Activated T-cell treated with anti-CD3 and anti-CD28 coated beads for 24 hours (primary cell): Measurements from ENCODE around the gene FHOD3.

Experiments used
- DNase-seq: peaks from one replicate; pipeline ENCODE4 v3.0.0-alpha.2; 2020; ENCODE audit warnings: low read depth

Gene FHOD3

GRCh38 chr18:36296650-36297416 lies 680 bp upstream of the FHOD3 start:
- no peak for DNase-seq

GRCh38 chr18:36298126-36298741 lies 721 bp downstream of the FHOD3 start:
- DNase-seq: no peak

- no peak for DNase-seq
These were observed 1.5 kb downstream of the FHOD3 start for GRCh38 chr18:36299015-36299414.

- DNase-seq: no peak
These were observed 2.7 kb downstream of the FHOD3 start for GRCh38 chr18:36300211-36300610.

GRCh38 chr18:36301884-36302283 lies 4.4 kb downstream of the FHOD3 start:
- no peak for DNase-seq

GRCh38 chr18:36302676-36303075 lies 5.2 kb downstream of the FHOD3 start:
- DNase-seq: no peak

GRCh38 chr18:36303211-36303844 lies 5.8 kb downstream of the FHOD3 start:
- DNase-seq: no peak

- DNase-seq: no peak
These were observed 7.2 kb downstream of the FHOD3 start for GRCh38 chr18:36304723-36305122.

GRCh38 chr18:36305375-36305774 lies 7.9 kb downstream of the FHOD3 start:
- DNase-seq: no peak

- DNase-seq: no peak
These were observed 10.0 kb downstream of the FHOD3 start for GRCh38 chr18:36307513-36307912.

GRCh38 chr18:36308711-36309435 lies 11.4 kb downstream of the FHOD3 start:
- no peak for DNase-seq

- no peak for DNase-seq
These were observed 12.2 kb downstream of the FHOD3 start for GRCh38 chr18:36309436-36310391.

GRCh38 chr18:36311026-36311570 lies 13.6 kb downstream of the FHOD3 start:
- no peak for DNase-seq

- DNase-seq: no peak
These were observed 15.4 kb downstream of the FHOD3 start for GRCh38 chr18:36312806-36313395.

- DNase-seq: no peak
These were observed 16.6 kb downstream of the FHOD3 start for GRCh38 chr18:36314098-36314497.

GRCh38 chr18:36314754-36315153 lies 17.2 kb downstream of the FHOD3 start:
- no peak for DNase-seq

- no peak for DNase-seq
These were observed 18.2 kb downstream of the FHOD3 start for GRCh38 chr18:36315736-36316135.

- DNase-seq: no peak
These were observed 18.7 kb downstream of the FHOD3 start for GRCh38 chr18:36316246-36316645.

GRCh38 chr18:36321658-36322407 lies 24.3 kb downstream of the FHOD3 start:
- DNase-seq: no peak

- no peak for DNase-seq
These were observed 24.9 kb downstream of the FHOD3 start for GRCh38 chr18:36322408-36322728.
